ENCODE results near the gene MKI67.
"Not testable (repeated sequence)": the region's sequence is repeated elsewhere in the genome, so short reads cannot be mapped to it uniquely, and the experiment has no call there.

MKI67 gene

GRCh38 chr10:128150045-128150493 is 23.8 kb upstream of the MKI67 start:
- DNase-seq (ENCODE audit: low read depth in 2 of 2), result peak; percentile 40 to 56

- no peak for DNase-seq (ENCODE audit: low read depth in 2 of 2)
Observed at GRCh38 chr10:128149267-128150014, 23.2 kb upstream of the MKI67 start.

GRCh38 chr10:128147669-128148068 is 21.4 kb upstream of the MKI67 start:
- DNase-seq (ENCODE audit: low read depth in 2 of 2), result no peak

GRCh38 chr10:128147064-128147463 is 20.8 kb upstream of the MKI67 start:
- DNase-seq (ENCODE audit: low read depth in 2 of 2), result no peak

GRCh38 chr10:128144547-128144946 is 18.3 kb upstream of the MKI67 start:
- no peak for DNase-seq (ENCODE audit: low read depth in 2 of 2)

- DNase-seq (ENCODE audit: low read depth in 2 of 2), result no peak
Observed at GRCh38 chr10:128143531-128143930, 17.3 kb upstream of the MKI67 start.

- no peak for DNase-seq (ENCODE audit: low read depth in 2 of 2)
Observed at GRCh38 chr10:128140425-128140824, 14.2 kb upstream of the MKI67 start.

- DNase-seq (ENCODE audit: low read depth in 2 of 2), result not testable (repeated sequence)
Observed at GRCh38 chr10:128138429-128138828, 12.2 kb upstream of the MKI67 start.

- DNase-seq (ENCODE audit: low read depth in 2 of 2), result no peak
Observed at GRCh38 chr10:128137877-128138276, 11.7 kb upstream of the MKI67 start.

- DNase-seq (ENCODE audit: low read depth in 2 of 2), result no peak
Observed at GRCh38 chr10:128130051-128130450, 3.8 kb upstream of the MKI67 start.

- DNase-seq (ENCODE audit: low read depth in 2 of 2), result no peak
Observed at GRCh38 chr10:128128582-128128981, 2.4 kb upstream of the MKI67 start.

- no peak for DNase-seq (ENCODE audit: low read depth in 2 of 2)
Observed at GRCh38 chr10:128125416-128125943, 743 bp downstream of the MKI67 start.

GRCh38 chr10:128124813-128125403 is 1.3 kb downstream of the MKI67 start:
- no peak for DNase-seq (ENCODE audit: low read depth in 2 of 2)

GRCh38 chr10:128123846-128124245 is 2.4 kb downstream of the MKI67 start:
- no peak for DNase-seq (ENCODE audit: low read depth in 2 of 2)

- DNase-seq (ENCODE audit: low read depth in 2 of 2), result no peak
Observed at GRCh38 chr10:128122931-128123330, 3.3 kb downstream of the MKI67 start.

- DNase-seq (ENCODE audit: low read depth in 2 of 2), result no peak
Observed at GRCh38 chr10:128121750-128122412, 4.3 kb downstream of the MKI67 start.

- no peak for DNase-seq (ENCODE audit: low read depth in 2 of 2)
Observed at GRCh38 chr10:128116851-128117615, 9.2 kb downstream of the MKI67 start.

GRCh38 chr10:128116187-128116586 is 10.0 kb downstream of the MKI67 start:
- no peak for DNase-seq (ENCODE audit: low read depth in 2 of 2)

- no peak for DNase-seq (ENCODE audit: low read depth in 2 of 2)
Observed at GRCh38 chr10:128115356-128115755, 10.9 kb downstream of the MKI67 start.

GRCh38 chr10:128114901-128115300 is 11.3 kb downstream of the MKI67 start:
- no peak for DNase-seq (ENCODE audit: low read depth in 2 of 2)

- DNase-seq (ENCODE audit: low read depth in 2 of 2), result no peak
Observed at GRCh38 chr10:128113026-128113425, 13.2 kb downstream of the MKI67 start.

GRCh38 chr10:128111696-128112095 is 14.5 kb downstream of the MKI67 start:
- DNase-seq (ENCODE audit: low read depth in 2 of 2), result no peak

All from stimulated activated CD8-positive, alpha-beta memory T cell treated with anti-CD3 and anti-CD28 coated beads, Interleukin-15, amount 100 ng/mL, for 4 hours (primary cell).